Right cardiac atrium (tissue), 5 donors: ENCODE results near the gene BCR. TPM values are rescaled to one million over a fixed set of nuclear protein-coding genes. Genes with fewer than 3 reads are reported as not detected.

Experiments used
- ATAC-seq, 2 donors: fragments of 200-7000 bp; cut with Tn5 transposase; one replicate each; pipeline versions ENCODE4 v1.8.0 to v1.9.1; 2020; ENCODE audit warnings: moderate library complexity in 2 of 2, mild to moderate bottlenecking in 1 of 2
- DNase-seq, 3 donors: peaks; one replicate each; pipeline ENCODE4 v3.0.0-alpha.2; 2020
- H3K27ac ChIP-seq: one replicate; pipeline ENCODE4 v1.5.1; 2013; ENCODE audit warnings: mild to moderate bottlenecking, low read length, control low read depth, moderate library complexity
- H3K27me3 ChIP-seq: one replicate; pipeline ENCODE4 v1.6.1; 2013; ENCODE audit not compliant: control insufficient read depth, insufficient read depth
- H3K4me1 ChIP-seq: one replicate; pipeline ENCODE4 v1.6.1; 2013; ENCODE audit warnings: low read length; ENCODE audit not compliant: control insufficient read depth, insufficient read depth
- H3K4me3 ChIP-seq: one replicate; pipeline ENCODE4 v1.5.1; 2013; ENCODE audit warnings: low read length, control low read depth
- H3K9me3 ChIP-seq: one replicate; pipeline ENCODE4 v1.6.1; 2013; ENCODE audit warnings: low read length; ENCODE audit not compliant: control insufficient read depth
- WGBS: extraction: QIAGEN DNeasy Blood & Tissue Kit; methylation state at CpG from one replicate; pipeline ENCODE4 v1.1.7; 2013; 5-methylcytosine and 5-hydroxymethylcytosine counted together
- intact Hi-C, 4 donors: fragments of 100-400 bp; cut with DNase I; formaldehyde crosslinking; loops; one replicate each; pipeline versions ENCODE4 v1.11.0 to v1.14.0; 2022 to 2023
- polyA plus RNA-seq: library from polyadenylated mRNA; stranded (reverse); fragments of 200-250 nt; gene quantifications from one replicate; pipeline ENCODE4 v1.2.3, GENCODE V29; 2013
- total RNA-seq, 4 donors: library from RNA; stranded (reverse); fragmentation: NEBNext Ultra II Directional; extraction: Animal tissue kit (Norgen Biotek cat#: 25700); gene quantifications; one replicate each; pipeline ENCODE4 v1.2.1, GENCODE V29; 2021
- donor health status: healthy with polysubstance abuse.
- donor health status: DM: no; HTN: yes; CAD: no.
- donor health status: DM: no; HTN: no; CAD: no.
- donor health status: DM: no; HTN: yes; CAD: no; lungs with severe emphysema.
- donor health status: DM: yes; HTN: yes; CAD: no.

BCR gene
- total and polyA plus RNA-seq, 5 donors, result 18.3 to 48.0 (median 36.3) TPM

DNA sequence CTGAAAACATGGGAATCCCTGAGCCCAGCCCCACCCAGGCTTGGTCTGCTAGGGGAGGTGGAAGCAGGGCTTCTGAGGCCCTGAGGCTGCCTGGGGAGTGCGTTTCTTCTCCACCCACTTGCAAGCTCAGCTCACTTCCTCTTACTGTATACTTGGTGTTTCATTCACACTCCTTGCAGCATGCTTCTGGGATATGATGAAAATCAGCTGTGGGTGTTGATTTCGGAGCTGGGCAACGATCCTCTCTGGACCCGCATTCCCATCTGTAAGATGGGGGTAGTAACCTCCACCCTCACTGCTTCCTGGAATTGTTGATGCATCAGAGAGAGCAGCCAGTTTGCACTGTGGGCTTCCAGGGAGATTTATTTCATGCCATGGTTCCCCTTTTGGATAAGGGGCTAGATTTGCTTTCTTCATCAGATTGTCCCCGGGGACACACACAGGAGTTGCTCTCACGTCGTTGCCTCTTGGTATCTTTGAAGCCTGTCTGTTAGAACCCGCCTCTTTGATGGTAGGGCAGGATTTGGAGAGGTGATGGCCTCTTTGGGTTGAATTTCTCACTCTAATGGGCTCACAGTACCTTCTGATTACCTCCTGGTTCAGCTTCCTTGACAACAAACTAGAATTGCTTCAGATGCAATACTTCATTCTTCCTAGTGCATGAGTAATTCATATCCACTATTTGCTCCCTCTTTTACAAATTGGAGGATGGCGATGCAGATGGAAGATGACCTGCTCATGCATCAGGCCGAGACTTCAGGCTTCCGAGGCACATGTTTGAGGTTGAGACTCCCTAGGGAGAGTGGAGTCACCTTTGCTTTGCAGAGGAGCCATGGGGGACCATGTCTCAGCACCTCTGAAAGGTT lies 40.4 kb downstream of the BCR start:
- Histone ChIP-seq H3K27ac (no peak overlapping the region), H3K4me1 (peaks cover 62% of the 10 kb centered on the region), H3K9me3 (no peaks in the 10 kb centered on the region), H3K4me3 (no peak overlapping the region), H3K27me3 (no peaks in the 10 kb centered on the region)
- peak in 1 of 2 donors; percentile 35 for ATAC-seq
- peak in 1 of 3 donors; percentile 35 for DNase-seq
- intact Hi-C loops, result loop anchor here in 1 of 4 donors (5.0 kb wide), 1 partner anchor 33 kb away; no protein-coding TSS in a partner anchor
- 57% methylated on average over 11 of the region's 11 CpGs for WGBS

DNA sequence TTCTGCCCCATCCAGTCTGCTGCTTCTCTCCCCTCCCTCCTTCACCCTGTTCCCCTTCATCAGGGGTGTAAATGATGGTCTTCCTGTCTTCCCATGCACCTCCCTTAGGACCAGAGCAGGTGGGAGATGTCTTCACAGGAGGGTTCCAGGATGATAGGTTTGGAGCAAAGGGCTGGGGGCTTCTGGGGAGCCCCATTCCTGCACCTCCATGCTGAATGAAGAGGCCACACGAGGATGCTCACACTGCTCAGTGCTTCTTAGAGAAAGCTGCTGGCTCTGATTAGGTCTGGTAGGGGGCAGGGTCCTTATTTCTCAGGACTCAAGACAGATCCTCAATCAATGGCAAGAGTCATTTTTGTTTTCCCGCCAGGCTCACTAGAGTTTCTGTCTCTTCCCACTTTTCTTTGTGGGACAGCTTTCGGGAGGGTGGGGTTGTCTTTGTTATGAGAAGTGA lies 41.1 kb downstream of the BCR start:
- Histone ChIP-seq H3K27me3 (no peaks in the 10 kb centered on the region), H3K27ac (no peak overlapping the region), H3K4me1 (peaks cover 64% of the 10 kb centered on the region), H3K9me3 (no peaks in the 10 kb centered on the region), H3K4me3 (no peak overlapping the region)
- intact Hi-C loops, result loop anchor here in 1 of 4 donors (5.0 kb wide), 1 partner anchor 34 kb away; no protein-coding TSS in a partner anchor
- ATAC-seq (no peak), DNase-seq (no peak)
- WGBS, result 96% methylated on average over 3 of the region's 3 CpGs

DNA sequence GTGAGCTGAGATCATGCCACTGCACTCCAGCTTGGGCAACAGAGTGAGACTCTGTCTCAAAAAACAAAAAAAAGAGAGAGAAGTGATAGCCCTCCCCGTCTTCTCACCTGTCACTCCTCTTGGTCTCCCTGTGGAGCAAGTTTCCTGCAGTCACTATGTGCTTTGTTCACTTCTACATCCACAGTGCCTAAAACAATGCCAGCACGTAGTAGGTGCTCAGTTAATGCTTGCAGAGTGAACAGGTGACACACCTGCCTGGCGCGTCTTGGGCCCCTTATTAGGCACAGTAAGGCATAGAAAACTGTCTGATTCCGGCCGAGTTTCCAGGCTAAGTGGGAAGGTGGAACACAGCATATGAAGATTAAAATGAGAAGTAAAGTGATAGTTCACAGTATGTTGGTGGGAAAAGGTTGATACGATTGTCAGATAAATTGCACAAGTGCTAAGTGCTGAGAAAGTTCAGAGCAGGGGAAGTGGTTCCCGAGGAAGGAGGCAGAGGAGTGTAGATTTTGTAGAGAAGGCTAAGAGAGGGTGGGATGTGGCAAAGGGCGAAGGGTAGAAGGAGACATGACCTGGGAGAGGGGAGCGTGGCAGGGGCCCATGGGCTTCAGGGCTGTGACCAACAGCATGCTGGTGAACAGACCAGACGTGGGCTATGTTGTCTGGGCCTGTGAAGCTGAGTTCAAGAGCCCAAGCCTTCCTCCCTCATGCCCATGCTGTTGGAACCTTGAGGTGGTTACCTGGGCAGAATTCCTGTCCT lies 41.9 kb downstream of the BCR start:
- intact Hi-C loops, result loop anchor here in 1 of 4 donors (5.0 kb wide), 1 partner anchor 35 kb away; no protein-coding TSS in a partner anchor

DNA sequence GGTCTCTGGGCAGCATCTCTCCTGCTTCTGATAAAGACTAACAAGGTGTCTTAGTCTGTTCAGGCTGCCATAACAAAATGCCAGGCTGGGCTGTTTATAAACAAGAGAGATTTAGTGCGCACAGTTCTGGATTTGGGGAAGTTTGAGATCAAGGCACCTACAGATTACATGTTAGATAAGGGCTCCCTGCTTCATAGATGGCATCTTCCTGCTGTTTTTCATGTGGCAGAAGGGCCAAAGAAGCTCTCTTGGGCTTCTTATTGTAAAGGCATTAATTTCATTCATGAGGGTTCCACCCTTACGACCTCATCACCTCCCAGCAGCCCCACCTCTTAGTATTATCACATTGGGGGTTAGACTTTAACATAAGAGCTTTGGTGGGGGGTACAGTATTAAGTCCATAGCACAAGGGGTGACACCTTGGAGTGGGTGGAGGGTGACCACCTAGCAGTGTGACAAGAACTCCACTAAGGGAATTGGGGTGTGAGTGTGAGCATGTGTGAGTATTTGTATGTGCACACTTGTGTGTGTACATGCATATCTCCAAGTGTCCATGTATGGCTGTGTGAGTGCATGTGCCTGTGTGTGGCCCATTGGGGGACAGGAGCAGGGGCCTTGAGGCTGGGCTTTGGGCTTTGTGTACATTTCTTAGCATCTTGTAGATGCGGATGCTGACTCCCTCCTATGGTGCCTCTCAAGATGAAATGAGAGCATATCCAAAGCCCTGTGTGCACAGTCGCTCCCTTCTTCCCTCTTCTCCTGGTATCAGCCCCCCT lies 42.7 kb downstream of the BCR start:
- H3K27me3 ChIP-seq, result no peaks in the 10 kb centered on the region
- intact Hi-C loops, result loop anchor here in 1 of 4 donors (5.0 kb wide), 1 partner anchor 36 kb away; no protein-coding TSS in a partner anchor
- DNase-seq (no peak), ATAC-seq (no peak)
- H3K9me3 ChIP-seq, result no peaks in the 10 kb centered on the region
- H3K27ac ChIP-seq, result peak overlapping the region; percentile 61
- peaks cover 66% of the 10 kb centered on the region for H3K4me1 ChIP-seq
- 88% methylated on average over 4 of the region's 4 CpGs for WGBS
- no peak overlapping the region for H3K4me3 ChIP-seq

More for the DNA sequence above, 41.9 kb downstream of the BCR start:
- Histone ChIP-seq H3K4me3 (no peak overlapping the region), H3K9me3 (no peaks in the 10 kb centered on the region), H3K4me1 (peaks cover 64% of the 10 kb centered on the region), H3K27ac (no peak overlapping the region), H3K27me3 (no peaks in the 10 kb centered on the region)
- ATAC-seq (no peak), DNase-seq (peak in 1 of 3 donors; percentile 22)
- WGBS, result 90% methylated on average over 11 of the region's 11 CpGs

DNA sequence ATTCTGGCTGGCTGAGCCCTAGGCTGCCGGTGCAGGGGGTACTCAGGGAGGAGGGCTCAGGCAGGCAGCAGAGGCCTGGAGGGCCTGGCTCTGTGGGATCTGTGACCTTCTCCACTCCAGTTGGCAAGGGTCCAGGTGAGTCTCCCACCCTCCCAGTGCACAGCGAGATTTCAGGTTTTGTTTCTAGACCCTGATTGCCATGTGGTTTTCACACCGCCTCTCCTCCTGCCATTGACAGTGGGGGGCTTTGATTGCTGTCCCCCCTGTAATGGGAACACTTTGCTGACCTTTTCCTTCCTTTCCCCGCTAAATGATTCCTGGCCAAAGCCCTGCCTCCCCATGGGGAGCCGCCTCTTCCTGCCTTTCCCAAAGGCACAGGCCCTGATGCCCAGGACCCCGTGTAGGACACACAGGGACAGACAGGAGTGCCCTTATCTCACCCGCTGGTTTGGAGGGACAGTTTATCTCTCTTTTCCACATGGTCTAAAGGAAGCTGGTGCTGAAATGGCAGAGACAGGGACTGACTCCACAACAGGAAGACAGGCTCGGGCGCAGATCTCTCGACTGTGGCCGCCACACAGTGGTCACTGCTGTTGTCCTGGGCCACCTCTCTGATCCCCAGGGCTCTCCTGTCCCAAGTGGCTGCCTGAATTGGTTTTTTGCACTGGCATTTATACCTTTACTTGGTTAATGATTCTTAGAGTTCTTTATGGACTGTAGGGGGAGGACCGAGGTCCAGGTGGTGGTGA lies 43.4 kb downstream of the BCR start:
- no peaks in the 10 kb centered on the region for H3K27me3 ChIP-seq
- DNase-seq (peak; percentile 56 to 64 (median 57)), ATAC-seq (peak; percentile 66 to 67)
- H3K9me3 ChIP-seq, result no peaks in the 10 kb centered on the region
- peaks cover 58% of the 10 kb centered on the region for H3K4me1 ChIP-seq
- WGBS, result 47% methylated on average over 12 of the region's 12 CpGs
- peak overlapping the region; percentile 61 for H3K27ac ChIP-seq
- intact Hi-C loops, result loop anchor here in 1 of 4 donors (5.0 kb wide), 1 partner anchor 36 kb away; no protein-coding TSS in a partner anchor
- no peak overlapping the region for H3K4me3 ChIP-seq

DNA sequence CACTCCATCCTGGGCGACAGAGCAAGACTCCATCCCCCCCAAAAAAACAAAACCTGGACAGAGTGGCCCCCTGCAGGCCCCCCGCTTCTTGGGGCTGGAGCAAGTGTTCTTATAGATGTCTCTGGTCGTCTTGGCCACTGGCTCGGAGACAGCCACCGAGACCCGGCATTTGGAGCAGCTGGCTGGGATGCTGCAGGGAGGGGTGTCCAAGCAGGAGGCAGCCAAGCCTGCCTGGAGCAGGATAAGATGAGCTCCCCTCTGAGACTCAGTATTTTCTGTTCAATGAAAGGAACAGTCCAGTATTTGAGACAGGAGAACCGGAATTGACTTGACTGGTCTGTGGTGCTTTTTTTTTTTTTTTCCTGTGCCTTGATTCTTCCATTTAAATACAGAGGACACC lies 44.5 kb downstream of the BCR start:
- intact Hi-C loops, result loop anchor here in 1 of 4 donors (5.0 kb wide), 2 partner anchors 38 to 52 kb away; no protein-coding TSS in a partner anchor
- peaks cover 47% of the 10 kb centered on the region for H3K4me1 ChIP-seq
- WGBS, result 69% methylated on average over 7 of the region's 7 CpGs
- no peaks in the 10 kb centered on the region for H3K9me3 ChIP-seq
- ATAC-seq (no peak), DNase-seq (peak in 1 of 3 donors; percentile 37)
- H3K4me3 ChIP-seq, result no peak overlapping the region
- H3K27me3 ChIP-seq, result no peaks in the 10 kb centered on the region
- H3K27ac ChIP-seq, result peak overlapping the region; percentile 10

DNA sequence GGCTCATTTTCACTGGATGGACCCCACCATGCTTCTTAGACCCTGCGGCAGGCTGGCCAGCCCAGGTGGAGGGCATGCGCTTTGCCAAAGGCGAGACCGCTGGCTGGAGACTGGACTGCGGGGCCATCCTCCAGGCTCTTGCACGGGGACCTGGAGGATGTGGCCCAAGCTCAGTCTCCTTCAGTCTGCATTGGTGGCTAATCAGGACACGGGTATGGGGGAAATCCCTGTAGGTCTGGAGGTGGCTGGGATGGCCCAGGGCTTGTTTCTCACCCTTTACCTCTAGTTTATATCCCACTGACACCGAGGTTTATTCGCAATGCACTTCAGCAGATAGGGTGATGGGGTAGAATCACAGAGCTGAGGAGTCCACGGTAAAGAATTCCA lies 45.0 kb downstream of the BCR start:
- WGBS, result 75% methylated on average over 10 of the region's 10 CpGs
- Histone ChIP-seq H3K27ac (peak overlapping the region; percentile 87), H3K4me3 (no peak overlapping the region), H3K27me3 (no peaks in the 10 kb centered on the region), H3K4me1 (peaks cover 42% of the 10 kb centered on the region), H3K9me3 (no peaks in the 10 kb centered on the region)
- ATAC-seq (peak in 1 of 2 donors; percentile 4), DNase-seq (peak in 1 of 3 donors; percentile 21)
- intact Hi-C loops, result loop anchor here in 1 of 4 donors (5.0 kb wide), 1 partner anchor 52 kb away; no protein-coding TSS in a partner anchor

DNA sequence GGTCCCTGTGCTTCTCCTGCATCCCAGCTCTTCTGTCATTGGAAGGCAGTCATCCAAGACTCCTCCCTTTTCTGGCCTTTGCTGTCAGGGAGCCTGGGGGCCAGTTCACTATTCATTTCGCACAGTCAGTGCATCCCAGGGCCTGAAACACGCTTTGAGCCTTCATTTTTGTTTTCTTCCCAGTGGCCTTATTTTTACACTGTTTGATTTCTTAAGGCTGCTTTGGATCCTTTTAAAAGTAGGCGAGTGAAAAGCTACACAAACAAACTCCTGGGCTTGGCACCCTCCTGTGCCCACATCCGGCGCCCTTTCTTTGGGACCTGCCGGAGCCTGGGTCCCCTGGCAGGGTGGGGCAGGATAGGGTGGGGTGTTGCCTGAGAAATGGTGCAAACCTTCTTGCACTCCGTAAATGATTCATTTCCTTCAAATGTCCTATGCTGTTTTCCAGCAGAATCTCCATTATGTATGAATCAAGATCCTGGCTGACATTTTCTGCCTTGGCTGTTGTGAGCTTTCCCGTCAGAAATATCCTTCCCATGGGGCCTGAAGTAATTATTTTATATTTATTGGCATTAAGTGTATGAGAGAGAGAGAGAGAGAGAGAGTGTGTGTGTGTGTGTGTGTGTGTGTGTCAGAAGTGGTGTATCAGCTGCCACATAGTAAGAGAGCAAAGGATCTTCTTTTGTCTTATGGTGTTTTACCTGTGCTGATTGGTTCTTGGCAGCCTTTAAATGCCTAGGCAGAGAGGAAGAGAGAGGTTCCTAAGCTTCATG lies 45.6 kb downstream of the BCR start:
- WGBS, result 30% methylated on average over 8 of the region's 8 CpGs
- H3K27ac ChIP-seq, result peak overlapping the region; percentile 87
- H3K4me3 ChIP-seq, result no peak overlapping the region
- intact Hi-C loops, result loop anchor here in 1 of 4 donors (5.0 kb wide), 1 partner anchor 51 kb away; no protein-coding TSS in a partner anchor
- H3K27me3 ChIP-seq, result no peaks in the 10 kb centered on the region
- H3K4me1 ChIP-seq, result peaks cover 38% of the 10 kb centered on the region
- peak; percentile 76 to 90 for ATAC-seq
- peak; percentile 83 to 86 (median 83) for DNase-seq
- H3K9me3 ChIP-seq, result no peaks in the 10 kb centered on the region

DNA sequence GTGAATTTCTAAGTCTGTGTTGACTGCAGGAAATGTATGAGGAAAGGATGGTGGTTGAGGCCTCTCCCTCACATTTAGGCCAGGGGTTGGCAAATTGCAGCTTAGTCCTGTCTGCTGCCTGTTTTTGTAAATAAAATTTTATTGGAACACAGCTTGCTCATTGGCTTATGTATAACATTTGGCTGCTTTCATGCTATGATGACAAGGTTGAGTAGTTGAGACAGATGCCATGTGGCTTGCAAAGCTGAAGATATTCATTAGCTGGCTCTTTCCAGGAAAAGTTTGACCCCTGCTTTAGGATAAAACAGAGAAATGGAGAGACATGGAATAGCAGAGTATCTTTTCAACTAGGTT lies 46.2 kb downstream of the BCR start:
- ATAC-seq, result no peak
- Histone ChIP-seq H3K4me1 (peaks cover 39% of the 10 kb centered on the region), H3K9me3 (no peaks in the 10 kb centered on the region), H3K4me3 (no peak overlapping the region), H3K27me3 (no peaks in the 10 kb centered on the region), H3K27ac (peak overlapping the region; percentile 63)
- DNase-seq, result no peak
- intact Hi-C loops, result loop anchor here in 1 of 4 donors (5.0 kb wide), 1 partner anchor 51 kb away; no protein-coding TSS in a partner anchor
